HG02943 (cell line): ENCODE measurements around the gene RPH3AL.

ENCODE experiments used
- ATAC-seq: cut with Tn5 transposase; IDR thresholded peaks from one replicate; pipeline ENCODE4 v1.9.1; 2021; ENCODE audit warnings: mild to moderate bottlenecking, low read depth, moderate library complexity; ENCODE audit not compliant: unreplicated experiment

RPH3AL gene

DNA sequence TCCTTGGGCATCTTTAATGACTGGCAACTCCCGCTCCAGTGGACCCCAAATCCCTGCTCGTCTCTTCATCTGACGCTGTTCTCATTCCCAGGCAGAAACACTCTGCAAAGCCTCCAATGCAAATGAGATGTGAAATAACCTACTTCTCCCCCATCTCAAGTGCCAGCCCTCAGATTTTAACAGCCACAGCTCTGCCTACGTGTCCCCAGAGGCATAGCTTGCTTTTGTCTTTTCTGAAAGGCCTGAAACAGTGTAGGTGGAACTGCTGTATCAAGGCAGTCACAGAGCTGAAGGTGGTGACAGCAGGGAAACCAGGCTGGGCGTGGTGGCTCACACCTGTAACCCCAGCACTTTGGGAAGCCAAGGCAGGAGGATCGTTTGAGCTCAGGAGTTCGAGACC is 14.7 kb downstream of the RPH3AL start:
- no peak for ATAC-seq

DNA sequence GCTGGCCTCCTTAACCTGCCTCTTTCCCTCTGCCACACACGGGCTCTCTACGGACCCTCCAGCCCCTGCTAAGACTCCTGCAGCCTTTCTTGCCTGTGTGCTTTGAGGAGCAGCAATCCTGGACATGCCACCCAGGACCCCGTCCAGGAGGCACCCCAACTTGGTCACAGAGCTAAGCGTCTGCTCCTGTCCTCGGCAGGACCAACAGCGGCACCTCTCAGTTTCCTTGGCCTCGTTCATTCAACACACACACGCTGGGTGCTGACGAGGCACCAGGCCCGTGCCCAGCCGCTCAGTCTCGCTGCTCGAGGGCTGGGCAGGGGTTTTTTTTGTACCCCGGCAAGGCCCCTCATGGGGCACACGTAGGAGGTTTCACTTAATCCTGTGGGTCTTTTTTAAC is 15.2 kb downstream of the RPH3AL start:
- ATAC-seq, result no peak

DNA sequence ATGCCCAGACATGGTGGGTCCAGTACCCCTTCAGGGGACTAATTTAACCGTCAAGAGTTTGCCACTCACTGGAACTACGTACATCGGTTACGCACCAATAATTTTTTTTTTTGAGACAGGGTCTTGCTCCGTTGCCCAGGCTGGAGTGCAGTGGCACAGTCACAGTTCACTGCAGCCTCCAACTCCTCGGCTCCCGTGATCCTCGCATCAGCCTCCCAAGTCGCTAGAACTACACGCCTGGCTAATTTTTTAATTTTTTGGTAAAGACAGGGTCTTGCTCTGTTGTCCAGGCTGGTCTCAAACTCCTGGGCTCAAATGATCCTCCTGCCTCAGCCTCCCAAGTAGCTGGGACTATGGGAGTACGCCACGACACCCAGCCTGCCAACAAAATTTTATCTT is 15.6 kb downstream of the RPH3AL start:
- ATAC-seq, result no peak

DNA sequence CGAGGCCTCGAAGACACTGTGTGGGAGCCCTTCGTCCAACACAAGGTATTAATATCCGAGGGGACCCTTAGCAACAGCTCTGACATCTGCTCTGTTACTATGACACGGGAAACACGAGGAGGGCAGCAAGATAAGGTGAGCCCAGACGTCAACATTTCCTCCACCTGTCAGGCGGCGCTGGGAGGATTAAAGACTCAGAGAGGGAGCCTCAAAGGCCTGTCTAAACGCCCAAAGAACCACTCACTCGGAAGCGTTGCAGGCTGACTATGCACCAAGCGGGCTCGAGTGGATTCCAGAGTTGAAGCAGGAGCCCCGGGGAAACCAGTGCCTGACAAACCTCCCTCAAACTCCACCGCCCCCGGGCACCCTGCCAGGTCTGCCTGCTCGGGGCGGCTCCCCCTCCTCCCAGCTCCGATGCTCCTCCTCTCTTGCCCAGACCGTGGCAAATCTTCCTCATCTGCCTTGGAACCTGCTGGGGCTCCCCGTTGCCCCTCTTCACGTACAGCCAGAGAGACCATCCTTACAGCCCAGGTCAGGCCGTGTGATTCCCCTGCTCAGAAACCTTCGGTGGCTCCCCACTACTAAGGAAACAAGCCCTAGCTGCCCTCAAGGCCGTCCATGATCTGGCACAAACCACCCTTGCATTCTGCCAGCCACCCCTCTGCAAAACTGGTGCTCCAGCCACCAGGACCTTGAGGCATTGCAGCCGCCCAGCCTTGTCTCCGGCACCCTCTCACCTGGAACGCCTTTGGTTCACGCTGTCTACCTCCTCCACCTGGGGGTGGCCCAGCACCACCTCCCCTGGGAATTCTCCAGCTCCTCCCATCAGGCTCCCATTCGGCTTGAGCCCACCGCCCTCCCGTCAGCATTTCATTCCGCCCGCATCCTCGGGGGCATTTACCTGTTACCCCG is 16.2 kb downstream of the RPH3AL start:
- no peak for ATAC-seq

DNA sequence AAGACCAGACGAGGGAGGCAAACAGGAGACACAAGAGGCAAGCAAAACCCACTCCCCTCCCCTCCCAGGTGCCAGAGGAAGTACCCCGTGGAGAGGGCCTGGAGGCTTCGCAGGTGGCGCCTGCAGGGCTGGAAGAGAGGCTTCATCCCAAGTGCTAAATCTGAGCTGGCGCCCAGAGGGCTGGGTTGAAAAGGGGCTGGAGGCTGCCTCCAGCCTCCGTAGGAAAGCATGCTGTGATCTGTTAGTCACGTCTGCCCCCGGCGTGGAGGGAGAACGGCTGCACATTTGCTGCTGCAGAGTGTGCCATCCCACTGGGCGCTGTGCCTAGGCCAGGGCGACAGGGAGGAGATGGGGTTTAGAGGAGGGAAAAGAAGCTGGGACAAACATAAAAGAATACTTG is 16.9 kb downstream of the RPH3AL start:
- no peak for ATAC-seq

DNA sequence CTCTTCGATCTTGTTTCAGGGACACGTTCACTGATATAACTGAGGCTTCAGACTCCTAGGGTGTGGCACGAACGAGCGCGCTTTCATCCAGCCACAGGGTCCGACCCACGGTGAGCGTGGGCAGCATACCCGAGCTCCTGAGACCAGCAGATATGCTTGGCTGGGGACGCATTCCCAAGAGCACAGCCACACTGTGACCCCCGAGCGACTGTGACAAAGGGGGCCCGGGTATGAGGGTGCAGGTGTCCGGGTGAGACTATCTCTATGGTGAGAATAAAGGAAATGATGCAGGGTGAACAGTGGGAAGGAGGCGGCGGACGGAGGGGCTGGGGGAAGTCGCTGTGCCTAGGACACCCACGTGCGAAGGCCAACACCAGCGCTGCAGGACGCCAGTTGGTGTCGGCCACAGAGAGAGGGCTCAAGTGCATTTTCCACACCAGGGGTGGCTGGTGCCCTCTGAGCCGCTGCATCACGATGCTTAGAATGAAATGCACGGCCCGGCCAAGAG is 17.6 kb downstream of the RPH3AL start:
- ATAC-seq, result no peak

DNA sequence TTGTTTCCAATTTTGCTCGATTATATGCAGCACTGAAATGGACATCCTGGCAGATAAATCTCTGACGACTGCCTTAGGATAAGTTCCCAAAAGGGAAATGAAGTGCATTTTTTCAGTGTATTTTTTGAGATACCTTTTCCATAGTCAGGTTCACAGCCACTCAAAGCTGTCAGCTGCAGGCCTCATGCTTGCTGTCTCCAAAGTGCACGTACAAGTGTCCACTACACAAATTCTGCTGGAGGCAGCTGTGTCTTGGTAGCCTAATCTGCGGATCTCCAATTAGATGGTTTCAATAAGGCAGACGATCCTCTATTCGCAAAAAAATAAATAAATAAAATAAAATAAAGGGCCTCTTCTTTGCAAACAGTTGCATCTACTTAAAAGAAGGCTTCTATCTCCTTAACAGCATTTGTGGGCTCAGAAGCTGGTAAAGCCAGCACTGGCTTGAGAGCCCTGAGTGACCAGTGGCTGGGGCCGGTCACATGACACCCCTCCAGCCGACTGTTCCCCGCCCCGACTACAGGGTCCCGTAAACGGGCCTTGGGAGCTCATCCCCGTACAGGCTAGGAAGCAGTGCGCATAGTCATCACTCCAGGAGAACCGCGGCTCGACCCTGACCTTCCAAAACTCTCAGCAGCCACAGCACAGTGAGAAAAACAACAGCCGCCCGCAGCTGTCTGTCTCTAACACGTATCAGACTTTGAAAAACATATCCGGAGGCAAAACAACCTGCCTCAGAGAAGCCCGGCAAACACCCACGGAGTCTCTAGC is 18.8 kb downstream of the RPH3AL start:
- no peak for ATAC-seq

DNA sequence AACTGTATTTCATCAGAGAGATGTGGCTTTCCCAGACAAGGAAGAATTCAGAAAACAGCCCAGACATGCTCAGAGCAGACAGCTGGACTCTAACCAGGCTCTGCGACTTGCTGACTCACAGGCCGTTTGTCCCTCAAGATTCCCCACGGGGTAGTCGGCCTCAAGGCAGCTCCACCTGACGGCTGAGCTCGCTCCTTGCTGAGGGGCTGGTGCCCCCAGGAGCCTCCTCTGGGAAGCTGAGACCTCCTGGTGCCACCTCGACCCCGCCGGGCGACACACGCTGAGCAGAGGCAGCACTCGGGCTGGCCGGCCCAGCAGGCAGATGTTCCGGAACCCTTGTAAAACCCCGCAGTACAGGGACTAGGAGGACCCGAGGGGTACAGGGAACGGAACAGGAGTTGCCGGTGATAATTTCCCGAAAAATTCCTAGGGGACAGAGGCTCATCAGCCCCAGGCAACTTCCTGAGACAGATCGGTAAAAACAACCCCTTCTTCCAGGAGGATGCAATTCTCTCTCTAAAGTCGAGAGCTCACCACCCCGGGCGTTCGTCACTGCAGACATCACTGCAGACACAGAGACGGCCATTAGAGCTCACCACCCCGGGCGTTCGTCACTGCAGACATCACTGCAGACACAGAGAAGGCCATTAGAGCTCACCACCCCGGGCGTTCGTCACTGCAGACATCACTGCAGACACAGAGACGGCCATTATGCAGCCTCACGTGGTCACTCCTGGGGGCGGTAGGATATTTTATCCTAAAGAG is 19.9 kb downstream of the RPH3AL start:
- no peak for ATAC-seq

DNA sequence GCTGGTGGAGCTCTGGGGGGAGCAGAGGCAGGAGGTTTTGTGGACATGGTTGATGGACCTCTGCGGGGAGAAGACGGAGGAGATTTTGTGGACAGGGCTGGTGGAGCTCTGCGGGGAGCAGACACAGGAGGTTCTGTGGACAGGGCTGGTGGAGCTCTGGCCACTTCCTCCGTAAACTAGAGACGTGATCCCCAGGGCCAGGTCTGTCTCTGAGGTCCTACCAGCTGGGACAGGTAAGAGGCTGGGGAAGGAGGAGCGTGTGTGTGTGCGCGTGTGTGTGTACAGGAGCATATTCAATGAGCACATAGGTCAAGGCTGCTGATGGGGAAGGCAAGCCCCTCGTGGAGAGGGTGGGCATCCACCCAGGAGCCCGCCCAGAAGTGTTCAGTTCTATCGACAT is 20.6 kb downstream of the RPH3AL start:
- ATAC-seq, result no peak

DNA sequence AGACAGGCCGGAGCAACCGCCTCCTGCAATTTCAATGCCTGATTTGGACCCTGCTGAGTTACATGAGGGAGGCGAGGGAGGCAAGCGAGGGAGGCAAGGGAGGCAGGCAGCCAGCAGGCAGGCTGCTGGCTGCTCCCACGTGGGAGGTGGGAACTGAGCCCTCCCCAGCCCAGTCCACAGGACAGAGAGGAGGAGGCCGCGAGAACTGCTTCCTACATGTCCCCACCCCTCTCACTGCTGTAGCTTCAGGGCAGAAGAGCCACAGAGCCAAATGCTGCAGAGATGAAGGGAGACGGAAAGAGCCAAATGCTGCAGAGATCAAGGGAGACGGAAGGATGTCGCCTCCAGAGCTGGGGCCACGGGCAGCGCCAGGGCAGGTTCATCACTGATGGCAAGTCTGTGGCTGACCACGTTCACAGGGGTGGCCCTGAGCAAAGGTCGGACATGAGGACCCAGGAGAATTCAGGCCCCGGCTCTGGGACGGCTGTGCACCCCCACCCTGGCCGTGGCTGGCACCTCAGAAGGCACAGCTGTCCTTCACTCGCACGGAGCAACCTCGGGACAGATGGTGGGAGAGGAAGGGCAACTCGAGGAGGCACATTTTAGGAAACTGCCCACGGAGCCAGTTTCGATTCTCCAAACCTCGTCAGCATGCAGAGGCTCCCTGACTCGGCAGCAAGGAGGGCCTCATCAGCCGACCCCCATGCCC is 21.5 kb downstream of the RPH3AL start:
- no peak for ATAC-seq

DNA sequence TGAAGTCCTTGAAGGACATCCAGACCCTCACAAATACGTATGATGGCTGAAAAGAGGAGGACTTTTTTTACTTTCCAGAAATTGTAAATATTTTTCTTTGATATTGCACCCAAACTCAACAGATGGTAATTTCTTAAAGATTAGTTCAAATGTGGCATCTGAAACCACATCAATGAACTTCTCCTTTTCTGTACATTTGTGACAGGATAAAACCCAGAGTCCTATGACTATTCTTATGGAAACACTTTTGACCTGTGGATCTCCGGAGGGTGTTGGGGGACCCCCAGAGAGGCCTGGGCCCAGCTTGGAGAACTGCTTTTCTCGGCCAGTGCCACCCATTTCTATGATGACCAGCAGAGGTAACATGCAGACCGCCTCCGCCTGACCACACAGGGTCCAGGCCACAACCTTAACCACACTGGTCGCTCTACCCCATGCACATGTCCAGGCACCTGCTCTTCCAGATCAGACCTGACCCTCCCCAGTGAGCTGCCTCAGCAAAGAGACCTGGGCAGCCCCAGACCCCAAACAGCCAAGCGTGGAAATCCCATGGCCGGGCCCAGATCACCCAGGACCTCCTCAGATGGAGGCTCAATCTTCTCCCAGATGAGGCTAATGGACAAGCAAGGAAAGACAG is 22.7 kb downstream of the RPH3AL start:
- no peak for ATAC-seq

DNA sequence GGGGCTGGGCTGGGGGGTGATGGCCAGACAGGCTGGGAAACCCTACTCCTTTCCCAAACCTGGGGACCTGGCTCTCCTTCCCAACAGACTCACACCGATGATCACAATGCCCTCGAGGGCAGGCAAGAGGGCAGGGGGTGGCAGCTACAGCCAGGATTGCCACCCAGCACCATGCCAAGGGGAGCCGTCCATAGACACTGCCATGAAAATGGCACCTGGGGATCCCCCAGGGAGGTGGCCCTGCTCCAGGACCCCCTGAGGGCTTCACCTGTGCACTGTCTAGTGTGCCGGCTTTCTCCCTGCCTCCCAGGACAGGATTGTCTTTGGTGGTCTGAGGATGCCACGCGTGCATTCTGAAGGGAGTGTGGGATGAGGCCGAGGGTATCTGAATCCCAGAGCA is 24.6 kb downstream of the RPH3AL start:
- no peak for ATAC-seq

DNA sequence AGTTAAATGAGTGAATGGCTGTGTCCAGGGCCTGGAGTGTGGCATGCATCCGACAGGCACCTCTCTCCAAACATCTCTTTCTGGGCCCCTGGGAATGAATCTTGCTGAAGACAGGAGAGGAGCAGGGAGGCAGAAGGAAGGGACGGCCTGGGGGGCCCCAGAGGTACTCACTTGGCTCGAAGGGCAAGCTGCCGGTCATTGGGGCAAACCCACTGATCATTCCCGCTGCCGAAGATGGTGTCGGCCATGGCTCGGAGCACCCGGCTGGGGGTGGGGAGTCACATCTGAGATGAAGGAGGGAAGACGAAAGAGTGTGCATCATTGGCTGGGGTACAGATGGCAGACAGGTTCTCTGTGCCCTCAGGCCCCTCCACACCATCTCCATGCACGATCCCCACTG is 25.3 kb downstream of the RPH3AL start:
- ATAC-seq, result no peak

DNA sequence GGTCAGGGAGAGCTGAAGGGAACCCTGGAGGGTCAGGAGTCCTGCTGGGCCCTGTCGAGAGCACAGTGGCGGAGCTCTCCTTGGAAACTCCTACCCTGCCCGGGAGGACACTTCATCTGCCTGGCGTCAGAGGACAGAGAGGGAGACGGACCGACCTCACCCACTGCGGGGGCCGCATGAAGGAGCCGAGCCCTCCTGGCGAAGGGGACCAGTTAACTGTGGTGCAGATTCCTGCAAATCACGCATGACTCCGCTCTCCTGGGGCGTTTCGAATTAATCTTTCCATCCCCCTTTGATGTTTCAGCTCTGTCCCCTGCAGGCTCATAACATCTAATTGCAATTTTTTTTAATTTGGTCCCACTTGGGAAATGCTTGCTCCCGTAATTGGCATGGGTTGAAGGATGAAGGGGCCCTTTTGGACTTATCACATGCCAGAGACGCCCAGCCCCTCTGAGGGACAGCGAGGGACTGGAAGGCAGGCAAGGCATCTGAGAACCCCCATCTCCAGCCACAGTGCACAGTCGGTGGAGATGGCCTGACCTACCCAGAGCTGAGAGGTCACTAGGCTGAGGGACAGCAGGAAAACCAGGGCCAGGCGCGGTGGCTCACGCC is 26.5 kb downstream of the RPH3AL start:
- ATAC-seq, result no peak

DNA sequence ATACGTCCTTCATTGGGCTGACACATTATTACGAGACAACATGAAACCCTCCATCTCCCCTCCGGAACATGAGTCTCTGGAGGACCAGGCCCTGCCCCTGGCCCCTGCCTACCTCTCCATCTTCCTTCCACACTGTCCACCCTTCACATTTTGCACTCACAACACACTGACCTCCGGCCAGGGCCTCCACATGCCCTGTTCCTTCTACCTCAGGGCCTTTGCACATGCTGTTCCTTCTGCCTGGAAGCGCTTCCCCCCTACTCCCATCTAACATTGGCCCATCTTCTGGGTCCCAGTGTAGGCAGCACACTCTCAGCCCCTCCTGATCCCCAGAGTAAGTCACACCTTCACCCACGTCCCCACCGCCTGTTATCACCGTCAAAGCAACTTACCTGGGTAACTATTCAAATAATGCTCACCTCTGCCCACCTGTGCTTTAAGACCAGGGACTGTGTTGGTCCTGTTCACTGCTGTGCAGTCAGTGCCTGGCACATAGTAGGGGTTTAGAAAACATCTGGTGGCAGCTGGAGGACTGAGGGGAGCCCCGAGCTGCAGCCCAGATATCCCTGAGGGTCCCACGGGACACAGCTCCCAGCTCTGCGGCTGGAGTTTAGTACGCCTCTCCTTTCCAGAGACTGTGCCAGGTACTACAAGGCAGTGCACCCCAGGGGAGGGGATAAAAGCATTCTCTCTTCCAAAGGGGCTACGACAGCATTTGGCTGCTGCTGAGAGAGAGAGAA is 27.2 kb downstream of the RPH3AL start:
- ATAC-seq, result no peak

DNA sequence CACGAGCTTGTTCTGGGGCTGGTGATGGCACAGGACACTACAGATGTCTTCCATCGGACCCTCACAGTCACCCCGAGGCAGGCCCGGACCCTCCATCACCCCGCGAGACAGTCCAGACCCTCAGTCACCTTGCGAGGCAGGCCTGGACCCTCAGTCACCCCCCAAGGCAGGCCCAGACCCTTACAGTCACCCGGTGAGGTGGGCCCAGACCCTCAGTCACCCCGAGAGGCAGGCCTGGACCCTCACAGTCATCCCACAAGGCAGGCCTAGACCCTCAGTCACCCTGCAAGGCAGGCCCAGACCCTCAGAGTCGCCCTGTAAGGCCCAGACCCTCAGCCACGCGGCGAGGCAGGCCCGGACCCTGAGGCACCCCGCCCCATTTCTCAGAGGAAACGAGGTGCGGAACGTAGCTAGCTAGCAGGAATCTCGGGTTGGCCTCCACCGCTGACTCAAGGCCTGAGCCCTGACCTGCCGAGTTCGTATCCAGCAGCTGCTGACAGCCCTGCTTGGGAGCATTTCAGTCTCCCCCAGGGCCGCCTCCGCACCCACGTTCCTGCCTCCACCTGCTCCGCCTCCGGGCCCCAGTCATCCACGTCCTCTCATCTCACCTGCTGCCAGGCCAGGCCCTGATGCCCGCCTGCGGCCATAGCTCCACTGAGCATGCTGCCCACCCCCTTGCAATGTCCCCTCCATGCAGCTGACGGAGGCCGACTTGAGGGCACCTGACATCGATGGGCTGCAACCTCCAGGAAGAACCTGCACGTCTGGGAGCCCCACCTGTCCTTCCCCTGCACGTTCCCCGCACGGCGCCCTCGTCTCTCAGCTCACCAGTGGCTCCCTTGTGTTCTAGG is 28.7 kb downstream of the RPH3AL start:
- ATAC-seq, result no peak

DNA sequence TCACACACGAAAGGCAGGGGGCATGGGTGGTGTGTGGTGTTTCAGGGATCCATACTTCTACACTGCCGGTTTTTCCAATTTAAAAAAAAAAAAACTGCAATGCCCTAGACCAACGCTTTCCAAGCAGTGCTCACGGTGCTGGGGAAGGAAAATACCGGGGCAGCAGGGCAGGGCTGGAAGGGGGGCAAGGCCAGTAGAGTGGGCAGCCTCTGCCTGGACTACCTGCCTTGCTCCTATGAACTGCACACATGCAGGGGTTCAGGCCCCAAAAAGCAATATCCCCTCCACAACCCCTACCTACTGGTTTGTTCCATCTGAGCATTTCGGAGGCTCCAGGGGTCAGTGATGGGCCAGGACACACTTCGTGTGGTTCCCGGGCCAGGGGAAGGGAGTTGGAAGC is 29.4 kb downstream of the RPH3AL start:
- no peak for ATAC-seq
